GM12865 (cell line): ENCODE data around the gene RTP4.

ENCODE experiments used
- DNase-seq: peaks from one replicate; pipeline ENCODE4 v3.0.0; 2010; ENCODE audit warnings: low read depth
- H3K4me3 ChIP-seq: 2 replicates; pipeline ENCODE4 v1.5.1; 2011; ENCODE audit warnings: mild to moderate bottlenecking, low read depth, low read length, control low read depth
- CTCF ChIP-seq: IDR thresholded peaks from 2 replicates; pipeline ENCODE4 v1.5.1; 2011; ENCODE audit warnings: low read length, control low read depth, low read depth, inconsistent platforms; ENCODE audit not compliant: insufficient read depth; ENCODE audit errors: missing control alignments

RTP4 gene

GRCh38 chr3:187325632-187326031, 42.6 kb upstream of the RTP4 start:
- DNase-seq = no peak
- TF ChIP-seq CTCF = no peak
- H3K4me3 ChIP-seq = no peak overlapping the region

GRCh38 chr3:187327845-187328244, 40.3 kb upstream of the RTP4 start:
- TF ChIP-seq CTCF = no peak
- DNase-seq = no peak
- H3K4me3 ChIP-seq = no peak overlapping the region

- TF ChIP-seq CTCF = no peak
- no peak for DNase-seq
- H3K4me3 ChIP-seq = no peak overlapping the region
These were observed 39.5 kb upstream of the RTP4 start for GRCh38 chr3:187328691-187329090.

GRCh38 chr3:187334904-187335303, 33.3 kb upstream of the RTP4 start:
- no peak for DNase-seq
- no peak overlapping the region for H3K4me3 ChIP-seq
- TF ChIP-seq CTCF = no peak

GRCh38 chr3:187336322-187336721, 31.9 kb upstream of the RTP4 start:
- H3K4me3 ChIP-seq = no peak overlapping the region
- no peak for TF ChIP-seq CTCF
- DNase-seq = no peak

GRCh38 chr3:187340578-187340977, 27.6 kb upstream of the RTP4 start:
- TF ChIP-seq CTCF = no peak
- DNase-seq = no peak
- no peak overlapping the region for H3K4me3 ChIP-seq

GRCh38 chr3:187342255-187342654, 25.9 kb upstream of the RTP4 start:
- DNase-seq = no peak
- no peak for TF ChIP-seq CTCF

More at GRCh38 chr3:187342255-187342654, 25.9 kb upstream of the RTP4 start:
- no peak overlapping the region for H3K4me3 ChIP-seq
